OCI-LY1 (cell line): Measurements from ENCODE around the gene UBR4.

Experiments
- H2AFZ ChIP-seq: fragments of 200-600 bp; sonication (generic), shearing (Covaris generic); 2 replicates; pipeline ENCODE4 v1.6.0; 2014; ENCODE audit warnings: antibody characterized with exemption, mild to moderate bottlenecking, low read length
- H3F3A ChIP-seq: fragments of 200-600 bp; sonication (generic), shearing (Covaris generic); 2 replicates; pipeline ENCODE4 v1.6.0; 2014; ENCODE audit warnings: mild to moderate bottlenecking, antibody characterized with exemption, low read length, moderate library complexity; ENCODE audit not compliant: insufficient read depth
- H3K27ac ChIP-seq: fragments of 200-600 bp; sonication (generic); 2 replicates; pipeline ENCODE4 v1.5.1; 2014; ENCODE audit warnings: low read length, mixed run types, mild to moderate bottlenecking, low read depth; ENCODE audit not compliant: poor library complexity, severe bottlenecking
- H3K27me3 ChIP-seq: fragments of 200-600 bp; sonication (generic); 2 replicates; pipeline ENCODE4 v1.6.0; 2014; ENCODE audit warnings: antibody characterized with exemption, mild to moderate bottlenecking, low read length, moderate library complexity; ENCODE audit not compliant: insufficient read depth
- H3K36me3 ChIP-seq: fragments of 200-600 bp; sonication (generic); 2 replicates; pipeline ENCODE4 v1.6.1; 2014; ENCODE audit warnings: mild to moderate bottlenecking, antibody characterized with exemption, low read length, moderate library complexity, mixed read lengths; ENCODE audit not compliant: insufficient read depth
- H3K4me1 ChIP-seq: fragments of 200-600 bp; sonication (generic); 2 replicates; pipeline ENCODE4 v1.5.1; 2014; ENCODE audit warnings: mild to moderate bottlenecking, low read length, moderate library complexity; ENCODE audit not compliant: insufficient read depth, severe bottlenecking
- H3K4me2 ChIP-seq: fragments of 200-600 bp; sonication (generic), shearing (Covaris generic); 2 replicates; pipeline ENCODE4 v1.6.1; 2014; ENCODE audit warnings: low read length
- H3K4me3 ChIP-seq: fragments of 200-600 bp; sonication (generic); 2 replicates; pipeline ENCODE4 v1.5.1; 2014; ENCODE audit warnings: low read length, low read depth, mild to moderate bottlenecking, mixed read lengths; ENCODE audit not compliant: poor library complexity, severe bottlenecking
- H3K79me2 ChIP-seq: fragments of 200-600 bp; shearing (Covaris generic); 2 replicates; pipeline ENCODE4 v1.6.1; 2016; ENCODE audit warnings: mixed run types, low read length, mixed read lengths; ENCODE audit not compliant: insufficient read depth
- H3K9ac ChIP-seq: fragments of 200-600 bp; sonication (generic), shearing (Covaris generic); 2 replicates; pipeline ENCODE4 v1.6.1; 2014; ENCODE audit warnings: mild to moderate bottlenecking, low read length, mixed read lengths
- H3K9me2 ChIP-seq: fragments of 200-600 bp; sonication (generic), shearing (Covaris generic); 2 replicates; pipeline ENCODE4 v1.6.1; 2014; ENCODE audit warnings: low read depth, mild to moderate bottlenecking, low read length, mixed read lengths
- H3K9me3 ChIP-seq: fragments of 200-600 bp; shearing (Covaris generic); 2 replicates; pipeline ENCODE4 v1.6.1; 2014; ENCODE audit warnings: low read length, mixed read lengths
- H4K20me1 ChIP-seq: fragments of 200-600 bp; sonication (generic), shearing (Covaris generic); 2 replicates; pipeline ENCODE4 v1.6.0; 2016; ENCODE audit warnings: mild to moderate bottlenecking, low read length; ENCODE audit not compliant: insufficient read depth
- EZH2 ChIP-seq: fragments of 200-600 bp; sonication (generic), shearing (Covaris generic); IDR thresholded peaks from 2 replicates; pipeline ENCODE4 v1.8.0; 2017; ENCODE audit warnings: borderline replicate concordance, mixed run types, mild to moderate bottlenecking, antibody characterized with exemption, low read length, moderate library complexity, mixed read lengths
- TF ChIP-seq, protein P1 (sequence below): fragments of 200-600 bp; sonication (generic), shearing (Covaris generic); IDR thresholded peaks from 2 replicates; pipeline ENCODE4 v1.5.1; 2017; ENCODE audit warnings: mild to moderate bottlenecking, antibody characterized with exemption, low read length, moderate library complexity, mixed read lengths

The UBR4 gene

DNA sequence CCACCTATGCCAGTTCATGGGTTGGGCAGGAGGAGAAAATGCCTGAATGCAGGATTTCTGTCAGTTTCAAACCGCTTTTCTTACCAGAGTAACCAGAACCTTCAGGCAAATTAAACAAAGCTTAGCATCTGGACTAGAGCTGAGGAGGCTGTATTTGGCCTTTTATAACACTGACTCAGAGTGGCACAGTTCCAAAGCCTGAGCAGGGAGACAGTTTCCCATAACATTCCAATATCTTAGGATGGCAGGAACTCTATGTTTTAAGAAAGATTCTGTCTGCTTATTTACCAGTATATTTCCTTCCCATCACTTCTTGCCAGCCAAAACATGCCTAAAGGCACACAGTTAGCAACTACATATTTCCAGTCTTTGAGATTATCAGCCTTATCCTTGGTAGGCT is 46.8 kb downstream of the UBR4 start:
- no peaks in the 10 kb centered on the region for H3F3A ChIP-seq
- H2AFZ ChIP-seq: no peak overlapping the region
- peaks cover 100% of the 10 kb centered on the region for H3K36me3 ChIP-seq
- no peaks in the 10 kb centered on the region for H4K20me1 ChIP-seq
- no peak overlapping the region for H3K4me2 ChIP-seq
- H3K9me3 ChIP-seq: no peaks in the 10 kb centered on the region
- H3K27ac ChIP-seq: no peak overlapping the region
- H3K9me2 ChIP-seq: no peaks in the 10 kb centered on the region
- no peaks in the 10 kb centered on the region for H3K79me2 ChIP-seq
- H3K4me3 ChIP-seq: no peak overlapping the region
- H3K9ac ChIP-seq: no peak overlapping the region
- no peaks in the 10 kb centered on the region for H3K27me3 ChIP-seq
- TF ChIP-seq, protein P1, sequence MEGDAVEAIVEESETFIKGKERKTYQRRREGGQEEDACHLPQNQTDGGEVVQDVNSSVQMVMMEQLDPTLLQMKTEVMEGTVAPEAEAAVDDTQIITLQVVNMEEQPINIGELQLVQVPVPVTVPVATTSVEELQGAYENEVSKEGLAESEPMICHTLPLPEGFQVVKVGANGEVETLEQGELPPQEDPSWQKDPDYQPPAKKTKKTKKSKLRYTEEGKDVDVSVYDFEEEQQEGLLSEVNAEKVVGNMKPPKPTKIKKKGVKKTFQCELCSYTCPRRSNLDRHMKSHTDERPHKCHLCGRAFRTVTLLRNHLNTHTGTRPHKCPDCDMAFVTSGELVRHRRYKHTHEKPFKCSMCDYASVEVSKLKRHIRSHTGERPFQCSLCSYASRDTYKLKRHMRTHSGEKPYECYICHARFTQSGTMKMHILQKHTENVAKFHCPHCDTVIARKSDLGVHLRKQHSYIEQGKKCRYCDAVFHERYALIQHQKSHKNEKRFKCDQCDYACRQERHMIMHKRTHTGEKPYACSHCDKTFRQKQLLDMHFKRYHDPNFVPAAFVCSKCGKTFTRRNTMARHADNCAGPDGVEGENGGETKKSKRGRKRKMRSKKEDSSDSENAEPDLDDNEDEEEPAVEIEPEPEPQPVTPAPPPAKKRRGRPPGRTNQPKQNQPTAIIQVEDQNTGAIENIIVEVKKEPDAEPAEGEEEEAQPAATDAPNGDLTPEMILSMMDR: no peak
- TF ChIP-seq EZH2: no peak
- H3K4me1 ChIP-seq: no peaks in the 10 kb centered on the region

DNA sequence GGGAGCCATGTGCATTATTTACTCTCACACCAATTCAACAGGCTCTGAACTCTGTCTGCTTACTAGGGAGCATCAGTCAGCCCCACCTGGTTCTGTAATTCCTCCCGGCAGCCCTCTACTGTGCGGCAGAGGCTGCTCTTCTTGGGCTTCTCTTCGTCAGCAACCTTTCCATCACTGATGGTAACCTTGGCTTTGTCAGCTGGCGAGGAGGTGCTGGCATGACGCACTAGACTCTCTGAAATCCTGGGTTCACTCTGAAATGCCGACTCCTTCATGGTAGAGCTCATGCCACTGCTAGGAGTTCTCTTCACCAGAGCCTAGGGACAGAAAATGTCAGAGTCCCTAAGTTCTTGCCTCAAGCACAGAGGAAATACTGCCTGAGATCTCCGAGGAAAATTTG is 49.2 kb downstream of the UBR4 start:
- Histone ChIP-seq H3K27ac (no peak overlapping the region), H3K36me3 (peaks cover 100% of the 10 kb centered on the region), H3K4me3 (no peak overlapping the region), H3K9ac (no peak overlapping the region), H4K20me1 (no peaks in the 10 kb centered on the region), H3K27me3 (no peaks in the 10 kb centered on the region), H3K79me2 (no peaks in the 10 kb centered on the region), H3F3A (no peaks in the 10 kb centered on the region), H3K9me3 (no peaks in the 10 kb centered on the region), H3K4me2 (no peak overlapping the region), H3K9me2 (no peaks in the 10 kb centered on the region), H3K4me1 (no peaks in the 10 kb centered on the region), H2AFZ (no peak overlapping the region)
- no peak for TF ChIP-seq EZH2
- TF ChIP-seq, protein P1: no peak

DNA sequence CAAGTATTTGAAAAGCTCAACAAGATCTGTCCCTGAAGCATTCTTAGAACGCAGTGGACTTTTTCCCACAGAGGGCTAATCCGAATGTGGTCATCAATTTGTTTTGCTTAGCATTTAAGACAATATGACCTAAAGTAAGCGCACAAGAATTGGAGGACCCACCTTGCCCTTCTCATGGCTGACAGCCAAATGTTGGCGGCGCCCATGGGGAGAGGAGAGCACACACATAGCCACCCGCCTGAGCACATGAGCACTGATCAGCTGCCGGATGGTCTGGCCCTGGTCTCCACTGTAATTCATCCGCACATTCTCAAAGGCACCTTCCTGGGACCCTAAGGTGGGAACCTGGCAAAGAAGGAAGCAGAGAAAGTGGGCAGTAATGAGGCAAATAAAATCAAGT is 52.4 kb downstream of the UBR4 start:
- TF ChIP-seq, protein P1: no peak
- TF ChIP-seq EZH2: no peak
- Histone ChIP-seq H3K9me3 (no peaks in the 10 kb centered on the region), H3K4me2 (no peak overlapping the region), H3K27me3 (no peaks in the 10 kb centered on the region), H3K36me3 (peaks cover 100% of the 10 kb centered on the region), H4K20me1 (no peaks in the 10 kb centered on the region), H3K9ac (no peak overlapping the region), H2AFZ (no peak overlapping the region), H3K4me1 (no peaks in the 10 kb centered on the region), H3F3A (no peaks in the 10 kb centered on the region), H3K79me2 (no peaks in the 10 kb centered on the region), H3K27ac (no peak overlapping the region), H3K9me2 (no peaks in the 10 kb centered on the region), H3K4me3 (no peak overlapping the region)
